ENCODE results near the gene NID1. TPM values are rescaled to one million over a fixed set of nuclear protein-coding genes. Genes with fewer than 3 reads are reported as not detected.

The NID1 gene
- total RNA-seq, 2 donors from 2014 or later = 95.1 to 112 TPM

DNA sequence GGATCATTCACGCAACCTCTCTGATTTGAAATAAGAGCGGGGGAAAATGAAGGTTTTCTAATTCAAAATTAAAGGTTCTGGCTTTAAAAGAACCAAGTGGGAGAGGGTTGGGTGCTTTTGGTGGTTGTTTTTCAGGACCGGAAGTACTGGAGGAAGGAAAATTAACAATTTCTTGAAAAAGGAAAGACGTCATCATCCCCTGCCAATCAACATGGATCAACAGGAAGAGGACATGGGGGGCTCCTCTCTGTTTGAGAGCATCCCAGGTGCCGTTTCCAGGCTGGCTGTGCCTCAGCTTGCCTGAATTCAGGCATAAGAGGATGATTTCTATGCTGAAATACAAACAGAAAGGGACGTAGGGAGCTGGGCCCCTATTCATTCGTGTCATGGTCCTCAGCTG lies 21.6 kb upstream of the NID1 start:
- H3K9me3 ChIP-seq = no peaks in the 10 kb centered on the region
- H3K4me3 ChIP-seq = no peak overlapping the region
- no peak for DNase-seq (ENCODE audit: low spot score)
- no peak overlapping the region for H3K27ac ChIP-seq
- no peaks in the 10 kb centered on the region for H3K4me1 ChIP-seq
- TF ChIP-seq, protein P1, sequence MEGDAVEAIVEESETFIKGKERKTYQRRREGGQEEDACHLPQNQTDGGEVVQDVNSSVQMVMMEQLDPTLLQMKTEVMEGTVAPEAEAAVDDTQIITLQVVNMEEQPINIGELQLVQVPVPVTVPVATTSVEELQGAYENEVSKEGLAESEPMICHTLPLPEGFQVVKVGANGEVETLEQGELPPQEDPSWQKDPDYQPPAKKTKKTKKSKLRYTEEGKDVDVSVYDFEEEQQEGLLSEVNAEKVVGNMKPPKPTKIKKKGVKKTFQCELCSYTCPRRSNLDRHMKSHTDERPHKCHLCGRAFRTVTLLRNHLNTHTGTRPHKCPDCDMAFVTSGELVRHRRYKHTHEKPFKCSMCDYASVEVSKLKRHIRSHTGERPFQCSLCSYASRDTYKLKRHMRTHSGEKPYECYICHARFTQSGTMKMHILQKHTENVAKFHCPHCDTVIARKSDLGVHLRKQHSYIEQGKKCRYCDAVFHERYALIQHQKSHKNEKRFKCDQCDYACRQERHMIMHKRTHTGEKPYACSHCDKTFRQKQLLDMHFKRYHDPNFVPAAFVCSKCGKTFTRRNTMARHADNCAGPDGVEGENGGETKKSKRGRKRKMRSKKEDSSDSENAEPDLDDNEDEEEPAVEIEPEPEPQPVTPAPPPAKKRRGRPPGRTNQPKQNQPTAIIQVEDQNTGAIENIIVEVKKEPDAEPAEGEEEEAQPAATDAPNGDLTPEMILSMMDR (IDR thresholded peaks at IDR 0.05) = no peak
- H3K27me3 ChIP-seq = no peaks in the 10 kb centered on the region
- no peaks in the 10 kb centered on the region for H3K36me3 ChIP-seq

- no peaks in the 10 kb centered on the region for H3K9me3 ChIP-seq
- no peaks in the 10 kb centered on the region for H3K27me3 ChIP-seq
- no peak for DNase-seq (ENCODE audit: low spot score)
- H3K36me3 ChIP-seq = no peaks in the 10 kb centered on the region
- no peak overlapping the region for H3K4me3 ChIP-seq
- H3K4me1 ChIP-seq = no peaks in the 10 kb centered on the region
- no peak overlapping the region for H3K27ac ChIP-seq
- TF ChIP-seq, protein P1 (IDR thresholded peaks at IDR 0.05) = no peak
Observed at GRCh38 chr1:236085545-236086159, 20.8 kb upstream of the NID1 start.

- no peaks in the 10 kb centered on the region for H3K27me3 ChIP-seq
- H3K36me3 ChIP-seq = no peaks in the 10 kb centered on the region
- H3K4me3 ChIP-seq = no peak overlapping the region
- no peaks in the 10 kb centered on the region for H3K4me1 ChIP-seq
- no peak overlapping the region for H3K27ac ChIP-seq
- no peak for DNase-seq (ENCODE audit: low spot score)
- TF ChIP-seq, protein P1 (IDR thresholded peaks at IDR 0.05) = no peak
- H3K9me3 ChIP-seq = no peaks in the 10 kb centered on the region
Observed at GRCh38 chr1:236084386-236084730, 19.5 kb upstream of the NID1 start.

GRCh38 chr1:236083650-236084385 lies 18.9 kb upstream of the NID1 start:
- Histone ChIP-seq H3K27me3 (no peaks in the 10 kb centered on the region), H3K9me3 (no peaks in the 10 kb centered on the region), H3K4me1 (no peaks in the 10 kb centered on the region), H3K4me3 (no peak overlapping the region), H3K36me3 (no peaks in the 10 kb centered on the region), H3K27ac (no peak overlapping the region)
- TF ChIP-seq, protein P1 (IDR thresholded peaks at IDR 0.05) = no peak
- DNase-seq (ENCODE audit: low spot score) = no peak

GRCh38 chr1:236082526-236082925 lies 17.6 kb upstream of the NID1 start:
- Histone ChIP-seq H3K4me3 (no peak overlapping the region), H3K27ac (no peak overlapping the region), H3K4me1 (no peaks in the 10 kb centered on the region), H3K27me3 (no peaks in the 10 kb centered on the region), H3K36me3 (no peaks in the 10 kb centered on the region), H3K9me3 (no peaks in the 10 kb centered on the region)
- no peak for DNase-seq (ENCODE audit: low spot score)
- TF ChIP-seq, protein P1 (IDR thresholded peaks at IDR 0.05) = no peak

All from right atrium auricular region (tissue), 2 donors.